ENCODE data around the gene USP49. TPM values are rescaled to one million over a fixed set of nuclear protein-coding genes. Genes with fewer than 3 reads are reported as not detected.

Gene USP49
- total and polyA plus RNA-seq, 10 of the 15 experiments (the other 5 are each of a cell fraction or from before 2014, with no cell fraction given) = 1.0 to 7.7 (median 4.3) TPM

DNA sequence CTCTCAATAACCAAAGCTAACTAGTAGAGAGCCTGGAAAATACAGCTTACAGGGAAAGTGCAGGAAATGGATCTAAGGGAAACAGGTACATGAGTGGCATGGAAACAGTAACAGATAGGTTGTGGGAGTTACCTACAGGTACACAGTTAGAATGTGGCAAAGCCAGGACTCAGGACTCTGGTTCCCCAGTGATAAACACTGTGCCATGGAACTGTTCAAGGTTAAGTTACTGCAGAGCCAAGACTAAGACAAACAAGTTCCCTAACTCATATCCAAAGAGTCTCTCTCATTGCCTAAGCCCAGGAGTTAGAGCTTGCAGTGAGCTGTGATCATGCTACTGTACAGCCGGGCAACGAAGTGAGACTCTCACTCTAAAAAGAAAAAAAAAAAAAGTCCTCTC is 19.2 kb upstream of the USP49 start:
- Histone ChIP-seq H3K36me3 (ENCODE audit: control insufficient read depth in 2 of 2, insufficient read depth in 2 of 2, low read length in 1 of 2) (peaks cover 0 to under 1% of the 10 kb centered on the region in 2 experiments; a peak in 1 of 4 replicates), H2AFZ (ENCODE audit: control insufficient read depth, low read depth, low read length) (no peak overlapping the region), H3K9me3 (replicated peaks; ENCODE audit: control insufficient read depth, insufficient read depth, low read length) (no peaks in the 10 kb centered on the region), H4K20me1 (ENCODE audit: control insufficient read depth, insufficient read depth) (no peaks in the 10 kb centered on the region), H3K9ac (ENCODE audit: control insufficient read depth, insufficient read depth, low read length) (no peak overlapping the region), H3K4me1 (ENCODE audit: control insufficient read depth, insufficient read depth, low read length) (no peaks in the 10 kb centered on the region), H3K4me3 (no peak overlapping the region), H3K4me2 (ENCODE audit: control insufficient read depth, insufficient read depth) (no peak overlapping the region), H3K27ac (ENCODE audit: control insufficient read depth, insufficient read depth) (no peak overlapping the region), H3K27me3 (replicated peaks in 1 of 2; ENCODE audit: control insufficient read depth in 2 of 2, insufficient read depth in 2 of 2, low read length in 1 of 2) (no peaks in the 10 kb centered on the region), H3K79me2 (ENCODE audit: control insufficient read depth, insufficient read depth, low read length) (no peaks in the 10 kb centered on the region)
- no peak for DNase-seq (ENCODE audit: low read depth, low spot score)
- intact Hi-C loops (cut with micrococcal nuclease; ENCODE audit: unreplicated experiment) (no loop called here), in situ Hi-C loops (cut with MboI) (no loop called here)
- ChIA-PET SMC1A (ENCODE audit: uncharacterized antibody, unreplicated experiment) (interaction anchor here (1.1 to 1.6 kb wide), 2 partner anchors 22 to 67 kb away, joined by 3 to 4 read pairs; no protein-coding TSS in a partner anchor), RAD21 (ENCODE audit: unreplicated experiment) (no interaction called here), CTCF (interaction anchor here (1.0 to 2.9 kb wide), 5 partner anchors 9 to 127 kb away, joined by 3 to 7 read pairs (median 4); no protein-coding TSS in a partner anchor), POLR2A (no interaction called here)
- WGBS (ENCODE audit: insufficient coverage, insufficient replicate concordance, low lambda C conversion rate, missing lambda C conversion rate) = 96% methylated on average over 2 of the region's 2 CpGs
- BruUV-seq (replicated peaks) = no TSS peak
- FAIRE-seq = no peak
- ATAC-seq = no peak
- TF ChIP-seq, protein P1, sequence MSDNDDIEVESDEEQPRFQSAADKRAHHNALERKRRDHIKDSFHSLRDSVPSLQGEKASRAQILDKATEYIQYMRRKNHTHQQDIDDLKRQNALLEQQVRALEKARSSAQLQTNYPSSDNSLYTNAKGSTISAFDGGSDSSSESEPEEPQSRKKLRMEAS (IDR thresholded peaks at IDR 0.05; ENCODE audit: low read depth, low read length) = no peak
- TF ChIP-seq, protein P2, sequence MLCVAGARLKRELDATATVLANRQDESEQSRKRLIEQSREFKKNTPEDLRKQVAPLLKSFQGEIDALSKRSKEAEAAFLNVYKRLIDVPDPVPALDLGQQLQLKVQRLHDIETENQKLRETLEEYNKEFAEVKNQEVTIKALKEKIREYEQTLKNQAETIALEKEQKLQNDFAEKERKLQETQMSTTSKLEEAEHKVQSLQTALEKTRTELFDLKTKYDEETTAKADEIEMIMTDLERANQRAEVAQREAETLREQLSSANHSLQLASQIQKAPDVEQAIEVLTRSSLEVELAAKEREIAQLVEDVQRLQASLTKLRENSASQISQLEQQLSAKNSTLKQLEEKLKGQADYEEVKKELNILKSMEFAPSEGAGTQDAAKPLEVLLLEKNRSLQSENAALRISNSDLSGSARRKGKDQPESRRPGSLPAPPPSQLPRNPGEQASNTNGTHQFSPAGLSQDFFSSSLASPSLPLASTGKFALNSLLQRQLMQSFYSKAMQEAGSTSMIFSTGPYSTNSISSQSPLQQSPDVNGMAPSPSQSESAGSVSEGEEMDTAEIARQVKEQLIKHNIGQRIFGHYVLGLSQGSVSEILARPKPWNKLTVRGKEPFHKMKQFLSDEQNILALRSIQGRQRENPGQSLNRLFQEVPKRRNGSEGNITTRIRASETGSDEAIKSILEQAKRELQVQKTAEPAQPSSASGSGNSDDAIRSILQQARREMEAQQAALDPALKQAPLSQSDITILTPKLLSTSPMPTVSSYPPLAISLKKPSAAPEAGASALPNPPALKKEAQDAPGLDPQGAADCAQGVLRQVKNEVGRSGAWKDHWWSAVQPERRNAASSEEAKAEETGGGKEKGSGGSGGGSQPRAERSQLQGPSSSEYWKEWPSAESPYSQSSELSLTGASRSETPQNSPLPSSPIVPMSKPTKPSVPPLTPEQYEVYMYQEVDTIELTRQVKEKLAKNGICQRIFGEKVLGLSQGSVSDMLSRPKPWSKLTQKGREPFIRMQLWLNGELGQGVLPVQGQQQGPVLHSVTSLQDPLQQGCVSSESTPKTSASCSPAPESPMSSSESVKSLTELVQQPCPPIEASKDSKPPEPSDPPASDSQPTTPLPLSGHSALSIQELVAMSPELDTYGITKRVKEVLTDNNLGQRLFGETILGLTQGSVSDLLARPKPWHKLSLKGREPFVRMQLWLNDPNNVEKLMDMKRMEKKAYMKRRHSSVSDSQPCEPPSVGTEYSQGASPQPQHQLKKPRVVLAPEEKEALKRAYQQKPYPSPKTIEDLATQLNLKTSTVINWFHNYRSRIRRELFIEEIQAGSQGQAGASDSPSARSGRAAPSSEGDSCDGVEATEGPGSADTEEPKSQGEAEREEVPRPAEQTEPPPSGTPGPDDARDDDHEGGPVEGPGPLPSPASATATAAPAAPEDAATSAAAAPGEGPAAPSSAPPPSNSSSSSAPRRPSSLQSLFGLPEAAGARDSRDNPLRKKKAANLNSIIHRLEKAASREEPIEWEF (IDR thresholded peaks at IDR 0.05; ENCODE audit: insufficient replicate concordance, low read depth, low read length) = no peak
- no peak for TF ChIP-seq JUNB (IDR thresholded peaks at IDR 0.05)
- no peak for TF ChIP-seq ASH2L (IDR thresholded peaks at IDR 0.05; ENCODE audit: borderline replicate concordance, low read depth)
- TF ChIP-seq SMAD5 (IDR thresholded peaks at IDR 0.05; ENCODE audit: low read depth) = no peak

Measured in GM12878 (cell line).